ENCODE data around the gene CYP24A1. TPM values are rescaled to one million over a fixed set of nuclear protein-coding genes. Genes with fewer than 3 reads are reported as not detected.

CYP24A1 gene
- polyA plus RNA-seq, 1 donor from 2014 or later, result 0.12 TPM

DNA sequence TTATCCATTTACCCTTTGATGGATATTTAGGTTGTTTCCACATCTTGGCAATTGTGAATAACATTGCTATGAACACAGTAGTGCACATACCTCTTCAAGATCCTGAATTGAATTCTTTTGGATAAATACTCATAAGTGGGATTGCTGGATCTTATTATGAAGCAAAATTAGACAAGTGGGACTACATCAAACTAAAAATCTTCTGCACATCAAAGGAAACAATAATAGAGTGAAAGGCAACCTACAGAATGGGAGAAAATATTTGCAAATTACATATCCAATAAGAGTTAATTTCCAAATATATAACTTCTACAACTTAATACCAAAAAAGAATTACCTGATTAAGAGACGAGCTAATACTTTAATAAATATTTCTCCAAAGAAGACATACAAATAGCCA is 65.0 kb downstream of the CYP24A1 start:
- no peaks in the 10 kb centered on the region for H3K79me2 ChIP-seq (replicated peaks; ENCODE audit: insufficient read depth, low read length)
- H3K27ac ChIP-seq (ENCODE audit: low read length), result no peak overlapping the region
- no peaks in the 10 kb centered on the region for H4K20me1 ChIP-seq (ENCODE audit: insufficient read depth)
- TF ChIP-seq EP300 (conservative IDR thresholded peaks at IDR 0.05; ENCODE audit: poor library complexity, severe bottlenecking) (no peak), MXI1 (conservative IDR thresholded peaks at IDR 0.05; ENCODE audit: poor library complexity, severe bottlenecking) (no peak), TAF1 (IDR thresholded peaks at IDR 0.05; ENCODE audit: low read depth) (no peak), POLR2AphosphoS5 (IDR thresholded peaks at IDR 0.05) (no peak), RAD21 (conservative IDR thresholded peaks at IDR 0.05) (no peak), SMC3 (conservative IDR thresholded peaks at IDR 0.05; ENCODE audit: poor library complexity) (no peak), EZH2 (IDR thresholded peaks at IDR 0.05; ENCODE audit: borderline replicate concordance, insufficient read depth, low read length, poor library complexity, severe bottlenecking) (no peak)
- TF ChIP-seq, protein P1, sequence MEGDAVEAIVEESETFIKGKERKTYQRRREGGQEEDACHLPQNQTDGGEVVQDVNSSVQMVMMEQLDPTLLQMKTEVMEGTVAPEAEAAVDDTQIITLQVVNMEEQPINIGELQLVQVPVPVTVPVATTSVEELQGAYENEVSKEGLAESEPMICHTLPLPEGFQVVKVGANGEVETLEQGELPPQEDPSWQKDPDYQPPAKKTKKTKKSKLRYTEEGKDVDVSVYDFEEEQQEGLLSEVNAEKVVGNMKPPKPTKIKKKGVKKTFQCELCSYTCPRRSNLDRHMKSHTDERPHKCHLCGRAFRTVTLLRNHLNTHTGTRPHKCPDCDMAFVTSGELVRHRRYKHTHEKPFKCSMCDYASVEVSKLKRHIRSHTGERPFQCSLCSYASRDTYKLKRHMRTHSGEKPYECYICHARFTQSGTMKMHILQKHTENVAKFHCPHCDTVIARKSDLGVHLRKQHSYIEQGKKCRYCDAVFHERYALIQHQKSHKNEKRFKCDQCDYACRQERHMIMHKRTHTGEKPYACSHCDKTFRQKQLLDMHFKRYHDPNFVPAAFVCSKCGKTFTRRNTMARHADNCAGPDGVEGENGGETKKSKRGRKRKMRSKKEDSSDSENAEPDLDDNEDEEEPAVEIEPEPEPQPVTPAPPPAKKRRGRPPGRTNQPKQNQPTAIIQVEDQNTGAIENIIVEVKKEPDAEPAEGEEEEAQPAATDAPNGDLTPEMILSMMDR (IDR thresholded peaks at IDR 0.05; ENCODE audit: poor library complexity, severe bottlenecking), result no peak
- TF ChIP-seq, protein P2, sequence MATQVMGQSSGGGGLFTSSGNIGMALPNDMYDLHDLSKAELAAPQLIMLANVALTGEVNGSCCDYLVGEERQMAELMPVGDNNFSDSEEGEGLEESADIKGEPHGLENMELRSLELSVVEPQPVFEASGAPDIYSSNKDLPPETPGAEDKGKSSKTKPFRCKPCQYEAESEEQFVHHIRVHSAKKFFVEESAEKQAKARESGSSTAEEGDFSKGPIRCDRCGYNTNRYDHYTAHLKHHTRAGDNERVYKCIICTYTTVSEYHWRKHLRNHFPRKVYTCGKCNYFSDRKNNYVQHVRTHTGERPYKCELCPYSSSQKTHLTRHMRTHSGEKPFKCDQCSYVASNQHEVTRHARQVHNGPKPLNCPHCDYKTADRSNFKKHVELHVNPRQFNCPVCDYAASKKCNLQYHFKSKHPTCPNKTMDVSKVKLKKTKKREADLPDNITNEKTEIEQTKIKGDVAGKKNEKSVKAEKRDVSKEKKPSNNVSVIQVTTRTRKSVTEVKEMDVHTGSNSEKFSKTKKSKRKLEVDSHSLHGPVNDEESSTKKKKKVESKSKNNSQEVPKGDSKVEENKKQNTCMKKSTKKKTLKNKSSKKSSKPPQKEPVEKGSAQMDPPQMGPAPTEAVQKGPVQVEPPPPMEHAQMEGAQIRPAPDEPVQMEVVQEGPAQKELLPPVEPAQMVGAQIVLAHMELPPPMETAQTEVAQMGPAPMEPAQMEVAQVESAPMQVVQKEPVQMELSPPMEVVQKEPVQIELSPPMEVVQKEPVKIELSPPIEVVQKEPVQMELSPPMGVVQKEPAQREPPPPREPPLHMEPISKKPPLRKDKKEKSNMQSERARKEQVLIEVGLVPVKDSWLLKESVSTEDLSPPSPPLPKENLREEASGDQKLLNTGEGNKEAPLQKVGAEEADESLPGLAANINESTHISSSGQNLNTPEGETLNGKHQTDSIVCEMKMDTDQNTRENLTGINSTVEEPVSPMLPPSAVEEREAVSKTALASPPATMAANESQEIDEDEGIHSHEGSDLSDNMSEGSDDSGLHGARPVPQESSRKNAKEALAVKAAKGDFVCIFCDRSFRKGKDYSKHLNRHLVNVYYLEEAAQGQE (IDR thresholded peaks at IDR 0.05; ENCODE audit: borderline replicate concordance), result no peak
- no peak overlapping the region for H3K9ac ChIP-seq (ENCODE audit: low read length)
- no peak overlapping the region for H3K4me2 ChIP-seq (ENCODE audit: low read length)
- no peaks in the 10 kb centered on the region for H3F3A ChIP-seq (ENCODE audit: insufficient read depth, low read length, poor library complexity, severe bottlenecking)
- H3K9me3 ChIP-seq (ENCODE audit: low read length), result no peaks in the 10 kb centered on the region
- H2AFZ ChIP-seq (ENCODE audit: low read depth, low read length), result no peak overlapping the region
- H3K36me3 ChIP-seq (ENCODE audit: insufficient read depth, low read length), result no peaks in the 10 kb centered on the region
- no peak overlapping the region for H3K4me3 ChIP-seq (ENCODE audit: low read length)
- H3K27me3 ChIP-seq (ENCODE audit: insufficient read depth, low read depth, low read length), result no peaks in the 10 kb centered on the region
- H3K9me2 ChIP-seq (ENCODE audit: insufficient read depth, low read length), result no peaks in the 10 kb centered on the region

DNA sequence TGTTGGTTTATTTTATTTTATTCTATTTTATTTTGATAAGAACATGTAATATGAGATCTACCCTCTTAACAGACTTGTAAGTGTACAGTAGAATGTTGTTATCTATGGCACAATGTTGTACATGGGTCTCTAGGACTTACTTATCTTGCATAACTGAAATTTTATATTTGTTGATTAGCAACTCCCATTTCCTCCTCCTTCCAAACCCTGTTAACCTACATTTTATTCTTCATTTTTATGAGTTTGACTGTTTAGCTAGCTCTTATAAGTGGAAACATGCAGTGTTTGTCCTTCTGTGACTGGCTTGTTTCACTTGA is 65.5 kb downstream of the CYP24A1 start:
- Histone ChIP-seq H3K4me3 (ENCODE audit: low read length) (no peak overlapping the region), H3K9me3 (ENCODE audit: low read length) (no peaks in the 10 kb centered on the region), H3K9ac (ENCODE audit: low read length) (no peak overlapping the region), H4K20me1 (ENCODE audit: insufficient read depth) (no peaks in the 10 kb centered on the region), H3K36me3 (ENCODE audit: insufficient read depth, low read length) (no peaks in the 10 kb centered on the region), H2AFZ (ENCODE audit: low read depth, low read length) (no peak overlapping the region), H3K27ac (ENCODE audit: low read length) (no peak overlapping the region), H3F3A (ENCODE audit: insufficient read depth, low read length, poor library complexity, severe bottlenecking) (no peaks in the 10 kb centered on the region), H3K79me2 (replicated peaks; ENCODE audit: insufficient read depth, low read length) (no peaks in the 10 kb centered on the region), H3K4me2 (ENCODE audit: low read length) (no peak overlapping the region), H3K27me3 (ENCODE audit: insufficient read depth, low read depth, low read length) (no peaks in the 10 kb centered on the region), H3K9me2 (ENCODE audit: insufficient read depth, low read length) (no peaks in the 10 kb centered on the region)
- no peak for TF ChIP-seq POLR2AphosphoS5 (IDR thresholded peaks at IDR 0.05)
- no peak for TF ChIP-seq EZH2 (IDR thresholded peaks at IDR 0.05; ENCODE audit: borderline replicate concordance, insufficient read depth, low read length, poor library complexity, severe bottlenecking)
- TF ChIP-seq MXI1 (conservative IDR thresholded peaks at IDR 0.05; ENCODE audit: poor library complexity, severe bottlenecking), result no peak
- TF ChIP-seq RAD21 (conservative IDR thresholded peaks at IDR 0.05), result no peak
- no peak for TF ChIP-seq TAF1 (IDR thresholded peaks at IDR 0.05; ENCODE audit: low read depth)
- TF ChIP-seq, protein P1 (IDR thresholded peaks at IDR 0.05; ENCODE audit: poor library complexity, severe bottlenecking), result no peak
- TF ChIP-seq EP300 (conservative IDR thresholded peaks at IDR 0.05; ENCODE audit: poor library complexity, severe bottlenecking), result no peak
- TF ChIP-seq, protein P2 (IDR thresholded peaks at IDR 0.05; ENCODE audit: borderline replicate concordance), result no peak
- TF ChIP-seq SMC3 (conservative IDR thresholded peaks at IDR 0.05; ENCODE audit: poor library complexity), result no peak
